Activated T-cell treated with anti-CD3 and anti-CD28 coated beads for 1 hour (primary cell): ENCODE measurements around the gene NLRX1.
"Not testable (repeated sequence)": the region's sequence is repeated elsewhere in the genome, so short reads cannot be mapped to it uniquely, and the experiment has no call there.

Experiments used
- DNase-seq: peaks from one replicate; pipeline ENCODE4 v3.0.0-alpha.2; 2020; ENCODE audit warnings: low read depth

Gene NLRX1

GRCh38 chr11:119210050-119210449, 41.5 kb downstream of the NLRX1 start:
- no peak for DNase-seq

- DNase-seq: no peak
Measured at GRCh38 chr11:119218141-119218878, 49.8 kb downstream of the NLRX1 start.

- no peak for DNase-seq
Measured at GRCh38 chr11:119222308-119222707, 53.8 kb downstream of the NLRX1 start.

GRCh38 chr11:119222891-119223290, 54.4 kb downstream of the NLRX1 start:
- DNase-seq: no peak

GRCh38 chr11:119223856-119224255, 55.3 kb downstream of the NLRX1 start:
- DNase-seq: no peak

- DNase-seq: not testable (repeated sequence)
Measured at GRCh38 chr11:119228535-119229287, 60.2 kb downstream of the NLRX1 start.

- no peak for DNase-seq
Measured at GRCh38 chr11:119229288-119229672, 60.8 kb downstream of the NLRX1 start.

- DNase-seq: no peak
Measured at GRCh38 chr11:119229741-119230140, 61.2 kb downstream of the NLRX1 start.
